Tibial artery (tissue), 4 donors: Measurements from ENCODE around the gene HSPB6.

Experiments
- DNase-seq, 2 donors: peaks; one replicate each; pipeline ENCODE4 v3.0.0-alpha.2; 2019
- H3K27ac ChIP-seq, 2 donors: fragments of 200-600 bp; sonication (generic) in 1 of 2; 1 replicate in 1 of 2; 2 replicates in 1 of 2; pipeline ENCODE4 v1.5.1; 2018 to 2019; ENCODE audit warnings: mild to moderate bottlenecking in 1 of 2
- H3K27me3 ChIP-seq, 2 donors: fragments of 200-600 bp; sonication (generic) in 1 of 2; one replicate each; pipeline versions ENCODE4 v1.5.1 to v1.6.0; 2016 to 2019
- H3K36me3 ChIP-seq, 3 donors: fragments of 200-600 bp; sonication (generic) in 2 of 3; one replicate each; pipeline ENCODE4 v1.5.1; 2016 to 2019; ENCODE audit warnings: mild to moderate bottlenecking in 2 of 3
- H3K4me1 ChIP-seq, 4 donors: fragments of 200-600 bp; sonication (generic) in 2 of 4; 1 replicate in 3 of 4; 2 replicates in 1 of 4; pipeline ENCODE4 v1.5.1; 2016 to 2019
- H3K4me3 ChIP-seq, 2 donors: fragments of 200-600 bp; sonication (generic) in 1 of 2; 1 replicate in 1 of 2; 2 replicates in 1 of 2; pipeline ENCODE4 v1.5.1; 2018 to 2019; ENCODE audit warnings: mild to moderate bottlenecking in 2 of 2
- H3K9me3 ChIP-seq, 3 donors: fragments of 200-600 bp; sonication (generic) in 1 of 3; one replicate each; pipeline ENCODE4 v1.5.1; 2016 to 2019
- CTCF ChIP-seq, 2 experiments: fragments of 200-600 bp in 1 of 2; fragments of 450-650 bp in 1 of 2; IDR thresholded peaks; one replicate each; pipeline ENCODE4 v1.5.1; 2017 to 2019; ENCODE audit warnings: antibody characterized with exemption in 2 of 2, mild to moderate bottlenecking in 1 of 2, moderate library complexity in 1 of 2
- intact Hi-C: fragments of 100-400 bp; cut with DNase I; formaldehyde crosslinking; loops from one replicate; pipeline ENCODE4 v1.15.0; 2023; ENCODE audit warnings: low total_unique reads

HSPB6 gene

GRCh38 chr19:35733180-35734125 lies 23.4 kb downstream of the HSPB6 start:
- no peaks in the 10 kb centered on the region for H3K4me1 ChIP-seq
- H3K4me3 ChIP-seq, result no peak overlapping the region
- H3K27me3 ChIP-seq, result no peaks in the 10 kb centered on the region
- no peaks in the 10 kb centered on the region for H3K9me3 ChIP-seq
- peaks cover 55 to 100% (median 98%) of the 10 kb centered on the region in 3 donors for H3K36me3 ChIP-seq
- TF ChIP-seq CTCF (IDR thresholded peaks at IDR 0.05), result no peak
- intact Hi-C loops, result no loop called here
- H3K27ac ChIP-seq, result no peak overlapping the region
- DNase-seq, result no peak

GRCh38 chr19:35732540-35733179 lies 24.2 kb downstream of the HSPB6 start:
- TF ChIP-seq CTCF (IDR thresholded peaks at IDR 0.05), result no peak
- no peaks in the 10 kb centered on the region for H3K27me3 ChIP-seq
- H3K27ac ChIP-seq, result no peak overlapping the region
- no peaks in the 10 kb centered on the region for H3K9me3 ChIP-seq
- peaks cover 55 to 100% (median 98%) of the 10 kb centered on the region in 3 donors for H3K36me3 ChIP-seq
- no peak overlapping the region for H3K4me3 ChIP-seq
- no peaks in the 10 kb centered on the region for H3K4me1 ChIP-seq
- intact Hi-C loops, result no loop called here
- no peak for DNase-seq

GRCh38 chr19:35731779-35732405 lies 24.9 kb downstream of the HSPB6 start:
- intact Hi-C loops, result no loop called here
- no peak for TF ChIP-seq CTCF (IDR thresholded peaks at IDR 0.05)
- Histone ChIP-seq H3K4me1 (no peaks in the 10 kb centered on the region), H3K4me3 (no peak overlapping the region), H3K27me3 (no peaks in the 10 kb centered on the region), H3K27ac (no peak overlapping the region), H3K36me3 (peaks cover 60 to 100% (median 98%) of the 10 kb centered on the region in 3 donors), H3K9me3 (no peaks in the 10 kb centered on the region)
- no peak for DNase-seq

GRCh38 chr19:35731353-35731752 lies 25.5 kb downstream of the HSPB6 start:
- Histone ChIP-seq H3K4me3 (no peak overlapping the region), H3K9me3 (no peaks in the 10 kb centered on the region), H3K27me3 (no peaks in the 10 kb centered on the region), H3K27ac (no peak overlapping the region), H3K4me1 (no peaks in the 10 kb centered on the region), H3K36me3 (peaks cover 65 to 100% (median 98%) of the 10 kb centered on the region in 3 donors)
- no peak for DNase-seq
- intact Hi-C loops, result no loop called here
- TF ChIP-seq CTCF (IDR thresholded peaks at IDR 0.05), result no peak

- Histone ChIP-seq H3K4me3 (no peak overlapping the region), H3K36me3 (peaks cover 75 to 100% (median 98%) of the 10 kb centered on the region in 3 donors), H3K9me3 (no peaks in the 10 kb centered on the region), H3K27ac (no peak overlapping the region), H3K27me3 (no peaks in the 10 kb centered on the region), H3K4me1 (no peaks in the 10 kb centered on the region)
- intact Hi-C loops, result no loop called here
- TF ChIP-seq CTCF (IDR thresholded peaks at IDR 0.05), result no peak
- DNase-seq, result no peak
Measured at GRCh38 chr19:35730326-35730725, 26.5 kb downstream of the HSPB6 start.
